Small intestine (tissue), 7 donors: ENCODE data around the gene STK24. TPM values are rescaled to one million over a fixed set of nuclear protein-coding genes. Genes with fewer than 3 reads are reported as not detected.

ENCODE experiments used
- DNase-seq, 2 donors: peaks; one replicate each; pipeline versions ENCODE4 v3.0.0 to v3.0.0-alpha.2; 2013
- FAIRE-seq: peaks from 2 replicates; lab custom pipeline; 2012; peaks lifted over from hg19 to GRCh38; lab: Jason Lieb, UNC
- H3K27ac ChIP-seq, 3 donors: one replicate each; pipeline ENCODE4 v1.5.1; 2013; ENCODE audit warnings: low read length in 2 of 3, mild to moderate bottlenecking in 2 of 3, control low read depth in 1 of 3, inconsistent platforms in 1 of 3, low read depth in 1 of 3, moderate library complexity in 1 of 3
- H3K27me3 ChIP-seq, 3 donors: one replicate each; pipeline ENCODE4 v1.6.1; 2013; ENCODE audit warnings: low read length in 3 of 3, inconsistent platforms in 1 of 3; ENCODE audit not compliant: control insufficient read depth in 3 of 3, insufficient read depth in 3 of 3
- H3K36me3 ChIP-seq, 3 donors: one replicate each; pipeline ENCODE4 v1.6.1; 2013; ENCODE audit warnings: low read length in 3 of 3, inconsistent platforms in 1 of 3, low read depth in 1 of 3, mild to moderate bottlenecking in 1 of 3, moderate library complexity in 1 of 3; ENCODE audit not compliant: control insufficient read depth in 3 of 3, insufficient read depth in 2 of 3
- H3K4me1 ChIP-seq, 3 donors: one replicate each; pipeline ENCODE4 v1.6.1; 2013; ENCODE audit warnings: low read length in 2 of 3, inconsistent platforms in 1 of 3, low read depth in 1 of 3, mild to moderate bottlenecking in 1 of 3, moderate library complexity in 1 of 3; ENCODE audit not compliant: control insufficient read depth in 3 of 3, insufficient read depth in 2 of 3
- H3K4me3 ChIP-seq, 3 donors: one replicate each; pipeline ENCODE4 v1.5.1; 2013; ENCODE audit warnings: low read length in 3 of 3, control low read depth in 1 of 3, inconsistent platforms in 1 of 3, low read depth in 1 of 3, mild to moderate bottlenecking in 1 of 3, moderate library complexity in 1 of 3
- H3K9me3 ChIP-seq, 2 donors: one replicate each; pipeline ENCODE4 v1.6.1; 2013; ENCODE audit warnings: low read depth in 1 of 2, low read length in 1 of 2; ENCODE audit not compliant: control insufficient read depth in 2 of 2, insufficient read depth in 1 of 2
- WGBS, 3 donors: extraction: QIAGEN DNeasy Blood & Tissue Kit; methylation state at CpG; one replicate each; pipeline ENCODE4 v1.1.7; 2013; 5-methylcytosine and 5-hydroxymethylcytosine counted together
- polyA plus RNA-seq, 4 donors: library from polyadenylated mRNA; stranded (reverse) in 3 of 4; unstranded in 1 of 4; fragments of 200-250 nt in 3 of 4; fragments of 120-200 nt in 1 of 4; gene quantifications; one replicate each; pipeline versions ENCODE4 v1.2.1 to v1.2.3, GENCODE V29; 2013
- donor health status: healthy with polysubstance abuse.
- donor health status: control.
- donor health status: control.
- donor health status: Bipolar disorder and iron deficiency.
- donor health status: healthy.

Gene STK24
- polyA plus RNA-seq, 4 donors, result 71.4 to 119 (median 115) TPM

DNA sequence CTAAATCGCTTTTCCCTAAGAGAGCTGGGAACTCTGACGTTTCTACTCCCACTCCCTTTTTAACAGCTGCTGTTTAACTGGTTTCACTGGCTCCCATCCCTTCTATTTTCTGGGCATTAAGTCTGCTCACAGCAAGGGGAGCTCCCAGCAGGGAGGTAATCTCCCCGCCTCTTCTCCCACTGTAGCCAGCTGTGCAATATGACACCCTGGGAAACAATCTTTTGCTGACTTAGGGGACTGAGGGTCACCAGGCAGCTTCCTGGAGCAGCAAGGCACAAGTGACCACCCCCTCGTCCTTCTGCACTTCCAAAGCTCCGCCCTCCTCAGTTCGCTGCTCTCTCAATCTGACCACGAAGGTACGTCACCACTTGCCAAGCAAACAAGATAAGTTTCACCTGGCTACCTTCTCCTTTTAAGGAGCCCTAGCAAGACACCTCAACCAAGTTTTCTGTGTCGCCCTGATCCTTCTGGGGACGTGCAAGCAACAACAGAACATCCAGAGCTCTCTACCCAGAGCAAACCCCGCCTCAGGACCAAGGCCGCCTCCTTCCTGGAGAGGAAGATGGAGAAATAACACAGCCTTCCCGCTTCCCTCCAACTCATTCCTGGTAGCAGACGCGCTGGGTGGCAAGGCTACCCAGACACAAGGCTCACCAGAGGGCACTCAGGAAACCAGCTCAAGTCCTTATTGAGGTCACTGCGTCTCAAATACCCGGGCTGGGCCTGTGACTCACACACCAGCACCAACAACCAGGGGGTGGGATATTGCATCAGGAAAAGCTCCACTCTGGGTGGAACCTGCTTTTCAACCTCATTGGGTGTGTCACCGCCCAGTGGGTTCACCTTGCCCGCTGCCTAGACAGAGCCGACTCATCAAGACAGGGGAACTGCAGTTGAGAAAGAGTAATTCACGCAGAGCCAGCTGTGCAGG is 92.4 kb downstream of the STK24 start:
- Histone ChIP-seq H3K4me1 (peaks cover 15 to 46% (median 36%) of the 10 kb centered on the region in 3 donors), H3K27ac (peak overlapping the region; percentile 88 to 97 (median 97)), H3K36me3 (peaks cover 0 to 54% (median 3%) of the 10 kb centered on the region in 3 donors), H3K4me3 (peak overlapping the region in 1 of 3 donors; percentile 9), H3K27me3 (no peaks in the 10 kb centered on the region), H3K9me3 (no peaks in the 10 kb centered on the region)
- FAIRE-seq (peak; percentile 47), DNase-seq (peak; percentile 93 to 97)
- WGBS, 3 donors, result 17 to 27% (median 19%) methylated on average over 21 of the region's 21 CpGs

DNA sequence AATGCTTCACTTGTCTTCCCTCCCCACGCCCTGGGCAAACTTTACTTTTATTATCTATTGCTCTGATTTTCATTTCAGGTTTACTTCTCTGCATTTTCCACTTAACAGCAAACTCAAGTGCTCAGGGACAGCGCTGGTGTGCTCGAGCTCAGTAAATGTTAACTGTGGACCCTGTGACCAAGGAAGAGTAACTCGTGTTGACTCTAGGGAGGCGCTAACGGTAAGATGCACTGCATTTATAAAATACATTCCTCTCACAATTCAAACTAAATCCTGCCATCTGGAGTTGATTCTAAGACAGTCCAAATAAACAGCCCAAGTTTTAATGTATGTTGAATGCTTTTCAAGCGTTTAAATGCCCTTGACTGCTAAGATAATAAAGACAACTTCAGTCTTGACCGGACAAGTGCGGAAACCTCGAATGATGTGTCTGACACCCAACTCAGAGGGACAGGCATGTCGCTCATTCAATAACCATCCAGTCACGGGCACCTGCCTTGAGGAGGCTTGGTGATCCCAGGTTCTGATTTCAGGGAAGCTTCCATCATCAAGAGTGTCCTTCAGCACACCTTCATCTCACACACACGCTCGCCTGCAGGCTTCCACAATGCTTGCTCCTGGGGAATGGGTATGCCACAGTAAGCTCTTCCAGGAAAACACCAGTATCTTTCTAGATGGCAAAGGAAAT is 93.2 kb downstream of the STK24 start:
- Histone ChIP-seq H3K4me3 (no peak overlapping the region), H3K27me3 (no peaks in the 10 kb centered on the region), H3K4me1 (peaks cover 15 to 44% (median 38%) of the 10 kb centered on the region in 3 donors), H3K27ac (peak overlapping the region; percentile 88 to 97 (median 97)), H3K9me3 (no peaks in the 10 kb centered on the region), H3K36me3 (peaks cover 0 to 52% (median 3%) of the 10 kb centered on the region in 3 donors)
- FAIRE-seq (no peak), DNase-seq (peak; percentile 37 to 52)
- WGBS, 3 donors, result 57 to 69% (median 61%) methylated on average over 14 of the region's 14 CpGs

GRCh38 chr13:98482476-98483444 is 94.1 kb downstream of the STK24 start:
- H3K27ac ChIP-seq, result peak overlapping the region in 2 of 3 donors; percentile 97
- DNase-seq (peak in 1 of 2 donors; percentile 52), FAIRE-seq (no peak)
- H3K4me3 ChIP-seq, result no peak overlapping the region
- H3K9me3 ChIP-seq, result no peaks in the 10 kb centered on the region
- H3K4me1 ChIP-seq, result peaks cover 15 to 44% (median 43%) of the 10 kb centered on the region in 3 donors
- H3K36me3 ChIP-seq, result peaks cover 0 to 56% (median 3%) of the 10 kb centered on the region in 3 donors
- H3K27me3 ChIP-seq, result no peaks in the 10 kb centered on the region
- 48 to 63% (median 58%) methylated on average over 25 to 28 of the region's 28 CpGs for WGBS, 3 donors

DNA sequence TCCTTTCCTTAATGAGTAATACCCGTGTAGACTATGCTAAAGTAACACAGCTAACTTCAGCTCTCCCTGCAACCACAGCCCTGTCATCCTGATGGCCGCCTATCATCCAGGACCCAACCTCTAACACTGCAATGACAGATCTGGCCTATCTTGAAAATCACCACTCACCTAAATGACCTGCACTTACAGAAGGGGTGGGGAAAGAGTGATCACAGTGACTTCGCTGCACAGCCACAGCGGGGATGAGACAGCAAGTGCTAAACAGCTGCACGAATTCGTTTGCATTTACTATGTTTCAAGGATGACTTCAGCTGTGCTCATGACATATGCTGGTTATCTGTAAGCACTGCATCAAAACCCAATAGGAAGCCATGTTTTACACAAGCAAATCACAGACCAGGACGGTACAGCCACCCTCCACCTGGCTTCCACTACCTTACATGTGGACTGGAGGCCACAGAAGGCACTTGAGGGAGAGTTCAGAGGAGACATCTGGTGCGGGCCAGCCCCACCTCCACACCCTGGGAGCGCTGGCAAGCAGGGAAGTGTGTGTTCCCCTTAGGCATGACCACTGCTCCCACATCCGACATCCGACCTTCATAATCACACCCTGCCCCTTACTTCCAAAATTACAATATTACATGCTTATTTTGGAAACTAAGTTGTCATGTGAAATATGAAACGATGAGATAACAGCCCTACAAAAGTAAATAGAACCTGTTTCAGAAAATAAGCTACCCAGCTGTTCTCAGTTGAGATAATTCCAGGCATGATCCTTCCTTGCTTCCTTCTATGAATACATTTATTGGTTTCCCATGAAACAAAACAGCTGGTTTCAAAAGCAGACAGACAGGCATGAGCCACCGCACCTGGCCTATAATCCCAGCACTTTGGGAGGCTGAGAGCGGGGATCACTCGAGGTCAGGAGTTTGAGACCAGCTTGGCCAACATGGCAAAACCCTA is 95.7 kb downstream of the STK24 start:
- DNase-seq (peak; percentile 18 to 38), FAIRE-seq (no peak)
- peaks cover 11 to 44% (median 36%) of the 10 kb centered on the region in 3 donors for H3K4me1 ChIP-seq
- WGBS, 3 donors, result 66 to 71% (median 71%) methylated on average over 15 of the region's 15 CpGs
- H3K36me3 ChIP-seq, result peaks cover 0 to 58% (median 3%) of the 10 kb centered on the region in 3 donors
- no peak overlapping the region for H3K4me3 ChIP-seq
- no peaks in the 10 kb centered on the region for H3K9me3 ChIP-seq
- H3K27ac ChIP-seq, result peak overlapping the region; percentile 9 to 45 (median 45)
- H3K27me3 ChIP-seq, result no peaks in the 10 kb centered on the region

DNA sequence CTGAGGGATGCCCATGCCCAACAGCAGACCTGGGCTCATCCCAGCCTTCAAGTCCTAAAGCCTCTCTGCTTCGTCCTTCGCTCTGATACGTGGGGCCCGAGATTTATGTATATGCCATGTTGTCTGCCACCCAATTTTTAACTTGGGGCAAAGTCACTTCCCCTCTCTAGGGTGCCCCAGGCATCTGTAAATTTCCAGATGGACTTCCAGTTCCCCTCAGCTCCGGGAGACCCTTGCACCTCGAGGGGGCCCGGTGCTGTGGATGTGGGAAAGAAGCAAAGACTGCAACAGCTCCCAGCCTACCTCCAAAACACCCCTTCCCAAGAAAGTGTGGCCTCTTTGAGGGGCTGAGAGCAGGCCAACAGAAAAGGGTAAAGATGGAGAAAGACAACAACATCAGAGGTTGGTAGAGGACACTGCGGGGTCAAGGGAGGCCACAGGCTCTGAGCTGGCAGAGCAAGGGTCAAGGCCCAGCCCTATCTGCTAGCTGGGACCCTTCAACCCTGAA is 97.4 kb downstream of the STK24 start:
- WGBS, 3 donors, result 93 to 96% (median 94%) methylated on average over 8 of the region's 8 CpGs
- H3K4me1 ChIP-seq, result peaks cover 6 to 39% (median 20%) of the 10 kb centered on the region in 3 donors
- FAIRE-seq, result no peak

GRCh38 chr13:98478189-98479129 is 98.4 kb downstream of the STK24 start:
- Histone ChIP-seq H3K4me1 (peaks cover 0 to 39% (median 14%) of the 10 kb centered on the region in 3 donors), H3K9me3 (no peaks in the 10 kb centered on the region), H3K27me3 (no peaks in the 10 kb centered on the region), H3K4me3 (no peak overlapping the region), H3K36me3 (peaks cover 4 to 66% (median 8%) of the 10 kb centered on the region in 3 donors), H3K27ac (peak overlapping the region in 1 of 3 donors; percentile 14)
- WGBS, 3 donors, result 79 to 92% (median 84%) methylated on average over 16 of the region's 16 CpGs
- FAIRE-seq (no peak), DNase-seq (no peak)

More for the DNA sequence above, 97.4 kb downstream of the STK24 start:
- no peak overlapping the region for H3K27ac ChIP-seq
- H3K9me3 ChIP-seq, result no peaks in the 10 kb centered on the region
- no peaks in the 10 kb centered on the region for H3K27me3 ChIP-seq
- peaks cover under 1 to 64% (median 3%) of the 10 kb centered on the region in 3 donors for H3K36me3 ChIP-seq
- no peak for DNase-seq
- no peak overlapping the region for H3K4me3 ChIP-seq
